G401 (cell line): ENCODE results near the gene POLN. TPM values are rescaled to one million over a fixed set of nuclear protein-coding genes. Genes with fewer than 3 reads are reported as not detected.

ENCODE experiments used
- DNase-seq: peaks from one replicate; pipeline ENCODE4 v3.0.0-alpha.2; 2015; ENCODE audit warnings: low spot score
- in situ Hi-C: cut with HindIII; loops from 2 replicates; pipeline ENCODE4 v1.10.0; 2016; ENCODE audit warnings: low sequenced_read_pairs, mixed read lengths
- total RNA-seq: library from RNA; depleted of rRNA; stranded (reverse); fragments of >200 nt; shearing (Covaris generic); gene quantifications from 2 replicates; pipeline ENCODE4 v1.2.3, GENCODE V29; 2014

The POLN gene
- total RNA-seq, 1 experiment from 2014 or later, result 0.17 TPM

GRCh38 chr4:2254665-2255500 is 13.0 kb upstream of the POLN start:
- in situ Hi-C loops, result no loop called here
- DNase-seq, result peak; percentile 88

- DNase-seq, result no peak
- in situ Hi-C loops, result no loop called here
These were observed 11.5 kb upstream of the POLN start for GRCh38 chr4:2253160-2254084.

GRCh38 chr4:2252530-2253091 is 10.7 kb upstream of the POLN start:
- DNase-seq, result no peak
- in situ Hi-C loops, result no loop called here

GRCh38 chr4:2251795-2252529 is 10.0 kb upstream of the POLN start:
- in situ Hi-C loops, result no loop called here
- no peak for DNase-seq

- in situ Hi-C loops, result no loop called here
These were observed 9.3 kb upstream of the POLN start for GRCh38 chr4:2251073-2251794.

GRCh38 chr4:2250357-2251072 is 8.6 kb upstream of the POLN start:
- in situ Hi-C loops, result no loop called here
- DNase-seq, result peak; percentile 28

More at GRCh38 chr4:2251073-2251794, 9.3 kb upstream of the POLN start:
- no peak for DNase-seq

GRCh38 chr4:2249526-2250356 is 7.8 kb upstream of the POLN start:
- DNase-seq, result no peak
- in situ Hi-C loops, result loop anchor here (10.0 kb wide), 3 partner anchors 55 to 205 kb away; no protein-coding TSS in a partner anchor

GRCh38 chr4:2248821-2249261 is 6.9 kb upstream of the POLN start:
- in situ Hi-C loops, result loop anchor here (10.0 kb wide), 3 partner anchors 56 to 206 kb away; no protein-coding TSS in a partner anchor
- DNase-seq, result peak; percentile 26

GRCh38 chr4:2248044-2248780 is 6.3 kb upstream of the POLN start:
- in situ Hi-C loops, result loop anchor here (10.0 kb wide), 3 partner anchors 57 to 207 kb away; no protein-coding TSS in a partner anchor
- DNase-seq, result no peak

GRCh38 chr4:2247128-2248043 is 5.5 kb upstream of the POLN start:
- in situ Hi-C loops, result loop anchor here (10.0 kb wide), 3 partner anchors 57 to 207 kb away; no protein-coding TSS in a partner anchor
- DNase-seq, result no peak

- no peak for DNase-seq
- in situ Hi-C loops, result loop anchor here (10.0 kb wide), 3 partner anchors 58 to 208 kb away; no protein-coding TSS in a partner anchor
These were observed 4.6 kb upstream of the POLN start for GRCh38 chr4:2246384-2247127.

GRCh38 chr4:2245787-2246275 is 3.9 kb upstream of the POLN start:
- in situ Hi-C loops, result loop anchor here (10.0 kb wide), 3 partner anchors 59 to 209 kb away; no protein-coding TSS in a partner anchor
- DNase-seq, result no peak

- no peak for DNase-seq
- in situ Hi-C loops, result loop anchor here (10.0 kb wide), 3 partner anchors 60 to 210 kb away; no protein-coding TSS in a partner anchor
These were observed 3.3 kb upstream of the POLN start for GRCh38 chr4:2245057-2245786.
